ENCODE results near the gene UBE2M.
"Not testable (repeated sequence)": the region's sequence is repeated elsewhere in the genome, so short reads cannot be mapped to it uniquely, and the experiment has no call there.

Gene UBE2M

GRCh38 chr19:58558066-58558622 is at the start of gene UBE2M:
Gene UBE2M, minus strand, starts transcription at chr19:58558611. Its CDS starts 230 bp downstream, at chr19:58558381.
- no peak for DNase-seq (ENCODE audit: low read depth)

DNA sequence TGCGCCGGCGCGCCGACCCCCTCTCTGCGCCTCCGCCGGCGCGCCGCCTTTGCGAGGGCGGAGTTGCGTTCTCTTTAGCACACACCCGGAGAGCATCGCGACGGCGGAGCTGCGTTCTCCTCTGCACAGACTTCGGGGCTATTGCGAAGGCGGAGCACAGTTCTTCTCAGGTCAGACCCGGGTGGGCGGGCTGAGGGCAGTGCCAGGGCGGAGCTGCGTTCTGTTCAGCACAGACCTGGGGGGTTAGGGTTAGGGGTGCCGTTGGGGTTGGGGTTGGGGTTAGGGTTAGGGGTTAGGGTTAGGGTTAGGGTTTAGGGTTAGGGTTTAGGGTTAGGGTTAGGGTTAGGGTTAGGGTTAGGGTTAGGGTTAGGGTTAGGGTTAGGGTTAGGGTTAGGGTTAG is 48.8 kb upstream of the UBE2M start:
- not testable (repeated sequence) for DNase-seq (ENCODE audit: low read depth)

GRCh38 chr19:58606251-58606896 is 48.0 kb upstream of the UBE2M start:
- not testable (repeated sequence) for DNase-seq (ENCODE audit: low read depth)

DNA sequence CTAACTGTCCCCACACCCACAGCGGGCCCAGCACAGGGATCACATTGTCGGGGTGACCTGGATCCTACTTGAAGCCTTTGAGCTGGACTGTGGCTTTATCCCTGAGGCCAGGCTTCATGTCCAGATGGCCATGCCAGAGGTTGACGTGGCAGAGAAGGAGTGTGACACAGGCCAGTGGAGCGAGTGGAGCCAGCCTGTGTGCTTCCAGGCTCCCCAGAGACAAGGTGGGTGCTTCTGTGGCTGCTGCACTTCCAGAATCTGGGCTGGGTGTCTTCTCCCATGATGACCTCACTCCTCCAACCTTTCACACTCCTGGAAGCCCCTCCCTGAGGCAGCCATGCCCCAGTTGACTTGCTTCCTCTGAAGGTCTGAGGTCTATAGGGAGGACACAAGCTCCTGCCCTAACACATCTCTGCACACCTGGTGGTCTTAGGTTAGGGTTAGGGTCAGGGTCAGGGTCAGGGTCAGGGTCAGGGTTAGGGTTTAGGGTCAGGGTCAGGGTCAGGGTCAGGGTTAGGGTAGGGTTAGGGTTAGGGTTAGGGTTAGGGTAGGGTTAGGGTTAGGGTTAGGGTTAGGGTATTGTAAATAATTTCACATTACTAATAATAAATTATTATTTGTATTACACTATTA is 27.8 kb upstream of the UBE2M start:
- DNase-seq (ENCODE audit: low read depth): no peak

- no peak for DNase-seq (ENCODE audit: low read depth)
These were observed 27.2 kb upstream of the UBE2M start for GRCh38 chr19:58585442-58586132.

- DNase-seq (ENCODE audit: low read depth): no peak
These were observed 26.4 kb upstream of the UBE2M start for GRCh38 chr19:58584498-58585441.

- no peak for DNase-seq (ENCODE audit: low read depth)
These were observed 24.6 kb upstream of the UBE2M start for GRCh38 chr19:58582985-58583384.

DNA sequence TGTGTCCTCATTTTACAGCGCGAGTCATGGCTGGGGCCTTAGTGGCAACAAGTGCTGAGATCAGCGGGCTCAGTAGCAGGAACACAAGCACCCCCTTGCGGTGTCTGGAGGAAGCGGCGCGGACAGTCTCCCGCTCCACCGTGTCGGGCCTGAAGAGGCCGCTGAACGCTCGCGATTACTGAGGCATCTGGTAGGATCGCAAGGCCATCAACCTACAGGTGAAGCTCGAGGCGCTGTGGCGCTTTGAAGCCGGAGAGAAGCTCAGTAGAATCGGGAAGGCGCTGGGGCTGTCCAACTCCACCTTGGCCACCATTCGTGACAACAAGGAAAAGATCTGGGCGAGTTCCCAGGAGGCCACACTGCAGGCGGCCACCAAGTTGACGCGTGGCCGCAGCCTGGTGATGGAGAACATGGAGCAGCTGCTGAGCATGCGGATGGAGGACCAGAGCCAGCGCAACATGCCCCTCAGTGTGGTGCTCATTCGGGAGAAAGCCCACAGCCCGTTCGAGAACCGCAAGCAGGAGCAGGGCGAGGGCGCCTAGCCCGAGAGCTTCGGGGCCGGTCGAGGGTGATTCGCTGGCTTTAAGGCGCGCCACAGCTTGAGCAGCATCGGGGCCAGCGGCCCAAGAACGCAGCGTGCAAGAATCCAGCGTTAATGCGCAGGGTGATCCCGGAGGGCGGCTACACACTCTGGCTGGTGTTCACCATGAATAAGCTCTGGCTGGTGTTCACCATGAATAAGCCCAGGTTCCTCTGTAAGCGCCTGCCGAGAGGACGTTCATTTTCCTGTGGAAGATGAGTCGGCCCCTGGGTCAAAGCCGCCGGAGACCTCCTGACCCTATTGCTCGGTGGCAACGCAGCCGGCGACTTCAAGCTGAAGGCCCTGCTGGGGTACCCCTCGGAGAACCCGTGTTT is 23.1 kb upstream of the UBE2M start:
- DNase-seq (ENCODE audit: low read depth): peak; percentile 49

DNA sequence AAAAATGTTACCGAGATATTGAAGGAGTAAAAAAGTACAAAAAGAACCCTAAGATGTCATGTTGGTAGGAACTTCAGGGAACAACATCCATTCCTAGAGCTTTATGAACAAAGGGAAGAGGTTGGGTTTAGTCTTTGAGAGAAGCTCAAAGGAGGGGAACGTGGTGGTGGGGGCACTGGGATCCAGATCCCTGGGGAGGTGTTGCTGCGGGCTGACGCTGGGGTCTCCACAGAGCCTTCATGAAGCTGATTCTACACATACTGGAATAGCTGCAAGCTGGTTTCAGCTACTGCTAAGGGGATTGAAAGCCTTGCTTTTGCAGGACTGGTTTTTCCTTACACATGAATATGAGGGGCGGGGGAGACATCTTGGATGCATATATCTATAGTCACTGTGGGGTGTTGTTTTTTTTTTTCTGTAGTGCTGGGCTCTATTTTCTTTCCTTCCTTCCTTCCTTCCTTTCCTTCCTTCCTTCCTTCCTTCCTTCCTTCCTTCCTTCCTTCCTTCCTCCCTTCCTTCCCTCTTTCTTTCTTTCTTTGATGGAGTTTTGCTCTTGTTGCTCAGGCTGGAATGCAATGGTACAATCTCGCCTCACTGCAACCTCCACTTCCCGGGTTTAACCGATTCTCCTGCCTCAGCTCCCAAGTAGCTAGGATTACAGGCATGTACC is 21.2 kb upstream of the UBE2M start:
- DNase-seq (ENCODE audit: low read depth): no peak

- no peak for DNase-seq (ENCODE audit: low read depth)
These were observed 19.9 kb upstream of the UBE2M start for GRCh38 chr19:58578012-58578925.

DNA sequence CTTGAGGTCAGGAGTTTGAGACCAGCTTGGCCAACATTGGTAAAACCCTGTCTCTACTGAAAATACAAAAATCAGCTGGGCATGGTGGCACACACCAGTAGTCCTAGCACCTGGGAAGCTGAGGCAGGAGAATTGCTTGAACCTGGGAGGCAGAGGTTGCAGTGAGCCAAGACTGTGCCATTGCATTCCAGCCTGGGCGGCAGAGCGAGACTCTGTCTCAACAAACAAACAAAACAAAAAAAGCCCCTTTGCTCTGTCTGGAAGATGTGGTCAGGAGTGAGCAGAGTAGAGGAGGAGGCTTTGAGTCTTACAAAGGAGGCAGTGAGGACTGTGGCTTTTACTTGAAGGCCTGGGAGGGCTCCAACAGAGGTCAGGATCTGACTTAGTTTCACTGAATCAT is 19.2 kb upstream of the UBE2M start:
- not testable (repeated sequence) for DNase-seq (ENCODE audit: low read depth)

GRCh38 chr19:58575183-58576041 is 17.0 kb upstream of the UBE2M start:
- DNase-seq (ENCODE audit: low read depth): peak; percentile 64

DNA sequence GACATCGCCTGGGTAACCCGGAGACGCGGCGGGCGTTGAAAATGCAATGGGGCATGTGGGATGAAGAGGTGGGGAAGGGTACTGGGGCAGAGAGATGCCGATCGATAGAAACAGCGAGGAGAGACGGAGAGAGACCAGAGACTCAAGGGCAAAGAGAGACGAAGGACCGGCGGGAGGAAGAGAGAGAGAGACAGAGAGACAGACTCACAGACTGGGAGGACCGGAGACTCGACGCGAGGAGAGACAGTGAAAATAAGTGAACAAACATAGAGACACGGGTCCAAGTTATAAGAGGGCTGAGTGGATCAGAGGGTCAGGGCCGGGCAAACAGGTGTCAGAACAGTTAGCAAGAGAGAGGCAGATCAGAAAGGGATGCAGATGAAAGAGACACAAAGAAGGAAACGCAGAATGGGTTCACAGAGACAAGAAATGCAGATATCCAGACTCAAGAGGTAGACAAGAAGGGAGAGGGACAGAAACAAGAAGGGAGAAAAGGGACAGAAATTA is 15.3 kb upstream of the UBE2M start:
- DNase-seq (ENCODE audit: low read depth): no peak

GRCh38 chr19:58572818-58573657 is 14.6 kb upstream of the UBE2M start, which contains the start of gene MZF1:
Gene MZF1, minus strand, starts transcription at chr19:58573335. Its CDS starts 1,946 bp downstream, at chr19:58571389.
- peak; percentile 100 for DNase-seq (ENCODE audit: low read depth)

GRCh38 chr19:58572026-58572817 is 13.8 kb upstream of the UBE2M start:
- DNase-seq (ENCODE audit: low read depth): no peak

DNA sequence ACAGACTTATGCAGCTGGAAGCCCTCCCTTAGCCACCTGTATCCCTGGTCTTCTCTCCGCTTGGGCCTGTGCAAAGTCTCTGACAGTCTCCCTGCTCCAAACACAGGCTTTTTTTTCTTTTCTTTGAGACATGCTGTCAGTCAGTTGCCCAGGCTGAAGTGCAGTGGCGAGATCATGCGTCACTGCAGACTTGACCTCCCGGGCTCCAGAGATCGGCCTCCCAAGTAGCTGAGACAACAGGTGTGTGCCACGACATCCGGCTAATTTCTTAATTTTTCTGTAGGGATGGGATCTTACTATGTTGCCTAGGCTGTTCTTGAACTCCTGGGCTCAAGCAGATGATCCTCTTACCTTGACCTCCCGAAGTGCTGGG is 13.2 kb upstream of the UBE2M start:
- no peak for DNase-seq (ENCODE audit: low read depth)
